ENCODE results near the gene TVP23A.
"Not testable (repeated sequence)": the region's sequence is repeated elsewhere in the genome, so short reads cannot be mapped to it uniquely, and the experiment has no call there.

The TVP23A gene

GRCh38 chr16:10806698-10807097, 11.9 kb downstream of the TVP23A start:
- DNase-seq (no peak), ATAC-seq (replicated peaks) (no peak)
- Mint-ChIP-seq H3K27me3 (peaks cover 0 to 5% of the 10 kb centered on the region in 2 donors), H3K9me3 (no peaks in the 10 kb centered on the region), H3K27ac (no peak overlapping the region), H3K4me1 (ENCODE audit: low read depth in 2 of 2) (peaks cover 0 to 1% of the 10 kb centered on the region in 2 donors), H3K36me3 (ENCODE audit: insufficient read depth) (no peaks in the 10 kb centered on the region), H3K4me3 (no peak overlapping the region)

- Mint-ChIP-seq H3K36me3 (ENCODE audit: insufficient read depth) (no peaks in the 10 kb centered on the region), H3K27me3 (peaks cover 0 to 5% of the 10 kb centered on the region in 2 donors), H3K4me1 (ENCODE audit: low read depth in 2 of 2) (peaks cover 0 to 1% of the 10 kb centered on the region in 2 donors), H3K9me3 (no peaks in the 10 kb centered on the region), H3K27ac (no peak overlapping the region), H3K4me3 (no peak overlapping the region)
- no peak for ATAC-seq (replicated peaks)
- DNase-seq: no peak
Observed at GRCh38 chr16:10805334-10805733, 13.3 kb downstream of the TVP23A start.

DNA sequence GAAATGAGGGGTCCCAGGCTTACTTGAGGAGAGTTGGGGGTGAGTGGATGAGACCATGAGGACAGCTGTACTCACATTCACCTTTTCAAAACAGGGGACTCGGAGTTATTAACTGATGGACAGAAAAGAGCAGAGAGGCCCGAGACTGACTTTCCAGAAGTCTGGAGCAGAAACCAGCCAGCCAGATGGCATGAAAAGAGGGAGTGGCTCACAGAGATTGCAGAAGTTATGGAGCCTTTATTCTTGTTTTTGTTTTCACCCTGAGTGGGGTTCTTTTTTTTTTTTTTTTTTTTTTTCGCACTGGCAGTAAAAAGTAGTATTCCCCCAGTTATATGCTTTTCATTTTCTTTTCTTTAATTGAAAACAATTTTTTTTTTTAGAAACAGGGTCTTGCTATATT, 18.9 kb downstream of the TVP23A start:
- no peak for ATAC-seq (replicated peaks)
- Mint-ChIP-seq H3K27ac (no peak overlapping the region), H3K4me1 (ENCODE audit: low read depth in 2 of 2) (peaks cover 0 to 1% of the 10 kb centered on the region in 2 donors), H3K4me3 (no peak overlapping the region), H3K36me3 (ENCODE audit: insufficient read depth) (no peaks in the 10 kb centered on the region), H3K27me3 (peaks cover 0 to 5% of the 10 kb centered on the region in 2 donors), H3K9me3 (no peaks in the 10 kb centered on the region)
- no peak for DNase-seq

GRCh38 chr16:10791048-10791447, 27.5 kb downstream of the TVP23A start:
- H3K36me3 Mint-ChIP-seq (ENCODE audit: insufficient read depth): no peaks in the 10 kb centered on the region
- H3K4me1 Mint-ChIP-seq (ENCODE audit: low read depth in 2 of 2): peaks cover 0 to 2% of the 10 kb centered on the region in 2 donors
- no peak overlapping the region for H3K4me3 Mint-ChIP-seq
- ATAC-seq (replicated peaks) (no peak), DNase-seq (no peak)
- no peak overlapping the region for H3K27ac Mint-ChIP-seq
- H3K27me3 Mint-ChIP-seq: no peaks in the 10 kb centered on the region
- no peaks in the 10 kb centered on the region for H3K9me3 Mint-ChIP-seq

- not testable (repeated sequence) for H3K9me3 Mint-ChIP-seq; ATAC-seq (replicated peaks); H3K36me3 Mint-ChIP-seq (ENCODE audit: insufficient read depth); H3K4me1 Mint-ChIP-seq (ENCODE audit: low read depth in 2 of 2); DNase-seq; H3K27ac Mint-ChIP-seq; H3K27me3 Mint-ChIP-seq; H3K4me3 Mint-ChIP-seq
Observed at GRCh38 chr16:10788630-10789029, 30.0 kb downstream of the TVP23A start.

- H3K27me3 Mint-ChIP-seq: no peaks in the 10 kb centered on the region
- ATAC-seq (replicated peaks) (no peak), DNase-seq (no peak)
- no peaks in the 10 kb centered on the region for H3K36me3 Mint-ChIP-seq (ENCODE audit: insufficient read depth)
- H3K9me3 Mint-ChIP-seq: no peaks in the 10 kb centered on the region
- peaks cover 0 to under 1% of the 10 kb centered on the region in 2 donors for H3K4me1 Mint-ChIP-seq (ENCODE audit: low read depth in 2 of 2)
- H3K4me3 Mint-ChIP-seq: no peak overlapping the region
- H3K27ac Mint-ChIP-seq: no peak overlapping the region
Observed at GRCh38 chr16:10787304-10787703, 31.3 kb downstream of the TVP23A start.

GRCh38 chr16:10782628-10783027, 36.0 kb downstream of the TVP23A start:
- no peak for DNase-seq
- no peak overlapping the region for H3K4me3 Mint-ChIP-seq
- no peaks in the 10 kb centered on the region for H3K4me1 Mint-ChIP-seq (ENCODE audit: low read depth in 2 of 2)
- peak overlapping the region in 1 of 2 donors; percentile 6 for H3K27ac Mint-ChIP-seq
- H3K9me3 Mint-ChIP-seq: no peaks in the 10 kb centered on the region
- no peak for ATAC-seq (replicated peaks)
- H3K36me3 Mint-ChIP-seq (ENCODE audit: insufficient read depth): no peaks in the 10 kb centered on the region
- peaks cover 0 to 6% of the 10 kb centered on the region in 2 donors for H3K27me3 Mint-ChIP-seq

- H3K36me3 Mint-ChIP-seq (ENCODE audit: insufficient read depth): peaks cover 4% of the 10 kb centered on the region
- peaks cover 5 to 7% of the 10 kb centered on the region in 2 donors for H3K4me1 Mint-ChIP-seq (ENCODE audit: low read depth in 2 of 2)
- no peak for DNase-seq
Observed at GRCh38 chr16:10780628-10781027, 38.0 kb downstream of the TVP23A start.

DNA sequence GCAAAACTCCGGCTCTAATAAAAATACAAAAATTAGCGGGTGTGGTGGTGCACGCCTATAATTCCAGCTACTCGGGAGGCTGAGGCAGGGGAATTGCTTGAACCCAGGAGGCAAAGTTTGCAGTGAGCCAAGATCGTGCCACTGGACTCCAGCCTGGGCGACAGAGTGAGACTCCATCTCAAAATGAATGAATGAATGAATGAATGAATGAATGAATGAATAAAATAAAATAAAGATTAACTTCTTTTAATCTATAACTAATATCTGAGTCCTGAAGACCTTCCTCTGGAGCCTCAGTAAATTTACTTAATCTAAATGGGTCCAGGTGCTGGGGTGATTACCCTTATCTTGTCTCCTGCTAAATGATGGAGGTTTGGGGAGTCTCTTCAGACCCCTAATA, 38.7 kb downstream of the TVP23A start:
- not testable (repeated sequence) for H3K27ac Mint-ChIP-seq; H3K27me3 Mint-ChIP-seq; DNase-seq; H3K4me1 Mint-ChIP-seq (ENCODE audit: low read depth in 2 of 2); ATAC-seq (replicated peaks); H3K9me3 Mint-ChIP-seq; H3K4me3 Mint-ChIP-seq; H3K36me3 Mint-ChIP-seq (ENCODE audit: insufficient read depth)

More at GRCh38 chr16:10780628-10781027, 38.0 kb downstream of the TVP23A start:
- Mint-ChIP-seq H3K9me3 (no peaks in the 10 kb centered on the region), H3K4me3 (no peak overlapping the region), H3K27ac (no peak overlapping the region), H3K27me3 (peaks cover 0 to 6% of the 10 kb centered on the region in 2 donors)
- no peak for ATAC-seq (replicated peaks)

DNA sequence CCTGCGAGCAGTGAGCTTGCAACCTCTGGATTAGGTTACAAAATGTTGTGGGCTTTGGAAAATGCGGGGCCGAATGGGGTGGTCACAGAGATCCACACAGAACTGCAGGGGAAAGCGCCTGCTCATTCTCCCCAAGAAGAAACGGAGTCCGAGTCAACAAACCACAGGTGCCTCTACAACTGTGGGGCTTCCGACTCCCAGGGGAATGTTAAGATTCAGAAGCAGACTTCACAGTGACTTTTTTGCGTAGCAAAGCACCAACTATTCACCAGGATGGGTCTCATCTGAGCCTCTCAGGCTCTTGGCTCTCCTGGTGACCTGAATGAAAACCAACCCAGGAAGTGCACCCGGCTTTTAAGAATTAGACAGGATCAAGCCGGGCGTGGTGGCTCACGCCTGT, 41.2 kb downstream of the TVP23A start:
- ATAC-seq (replicated peaks): no peak
- Mint-ChIP-seq H3K4me1 (ENCODE audit: low read depth in 2 of 2) (peaks cover 7 to 8% of the 10 kb centered on the region in 2 donors), H3K4me3 (no peak overlapping the region), H3K36me3 (ENCODE audit: insufficient read depth) (peaks cover 4% of the 10 kb centered on the region), H3K27ac (no peak overlapping the region), H3K9me3 (no peaks in the 10 kb centered on the region), H3K27me3 (peaks cover 0 to 6% of the 10 kb centered on the region in 2 donors)
- no peak for DNase-seq

DNA sequence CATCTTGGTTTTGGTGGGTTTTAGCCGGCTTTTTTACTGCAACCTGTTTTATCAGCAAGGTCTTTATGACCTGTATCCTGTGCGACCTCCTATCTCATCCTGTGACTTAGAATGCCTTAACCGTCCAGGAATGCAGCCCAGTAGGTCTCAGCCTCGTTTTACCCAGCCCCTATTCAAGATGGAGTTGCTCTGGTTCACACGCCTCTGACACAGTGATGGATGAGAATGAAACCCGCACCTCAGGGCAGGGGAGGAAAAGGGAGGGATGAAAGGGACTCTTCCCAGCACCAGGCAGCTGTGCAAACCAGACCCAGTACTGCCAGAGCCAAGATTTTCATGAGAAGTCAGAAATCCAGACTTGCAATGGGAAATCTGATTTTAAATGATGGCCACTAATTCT, 41.7 kb downstream of the TVP23A start:
- not testable (repeated sequence) for H3K27ac Mint-ChIP-seq; H3K4me3 Mint-ChIP-seq; H3K4me1 Mint-ChIP-seq (ENCODE audit: low read depth in 2 of 2); H3K36me3 Mint-ChIP-seq (ENCODE audit: insufficient read depth); DNase-seq; H3K27me3 Mint-ChIP-seq; ATAC-seq (replicated peaks); H3K9me3 Mint-ChIP-seq

DNA sequence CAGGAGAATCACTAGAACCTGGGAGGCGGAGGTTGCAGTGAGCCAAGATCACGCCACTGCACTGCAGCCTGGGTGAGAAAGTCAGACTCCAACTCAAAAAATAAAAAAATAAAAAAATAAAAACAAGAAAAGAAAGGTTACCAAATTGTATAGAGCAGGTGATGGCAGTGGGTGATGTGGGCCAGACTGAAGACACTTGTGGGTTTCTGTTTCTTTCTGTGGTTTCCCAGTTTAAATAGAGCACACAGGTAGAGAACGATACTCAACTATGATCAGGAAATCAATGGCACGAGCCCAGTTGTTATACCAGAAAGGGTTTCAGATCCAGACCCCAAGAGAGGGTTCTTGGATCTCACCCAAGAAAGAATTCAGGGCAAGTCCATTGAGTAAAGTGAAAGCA, 42.3 kb downstream of the TVP23A start:
- no peaks in the 10 kb centered on the region for H3K9me3 Mint-ChIP-seq
- H3K4me3 Mint-ChIP-seq: peak overlapping the region in 1 of 2 donors; percentile 40
- H3K4me1 Mint-ChIP-seq (ENCODE audit: low read depth in 2 of 2): peaks cover 7 to 8% of the 10 kb centered on the region in 2 donors
- ATAC-seq (replicated peaks): peak; percentile 99
- DNase-seq: peak in 2 of 3 experiments; percentile 16 to 19
- H3K36me3 Mint-ChIP-seq (ENCODE audit: insufficient read depth): peaks cover 8% of the 10 kb centered on the region
- peak overlapping the region in 1 of 2 donors; percentile 47 for H3K27ac Mint-ChIP-seq
- H3K27me3 Mint-ChIP-seq: peaks cover 0 to 6% of the 10 kb centered on the region in 2 donors

DNA sequence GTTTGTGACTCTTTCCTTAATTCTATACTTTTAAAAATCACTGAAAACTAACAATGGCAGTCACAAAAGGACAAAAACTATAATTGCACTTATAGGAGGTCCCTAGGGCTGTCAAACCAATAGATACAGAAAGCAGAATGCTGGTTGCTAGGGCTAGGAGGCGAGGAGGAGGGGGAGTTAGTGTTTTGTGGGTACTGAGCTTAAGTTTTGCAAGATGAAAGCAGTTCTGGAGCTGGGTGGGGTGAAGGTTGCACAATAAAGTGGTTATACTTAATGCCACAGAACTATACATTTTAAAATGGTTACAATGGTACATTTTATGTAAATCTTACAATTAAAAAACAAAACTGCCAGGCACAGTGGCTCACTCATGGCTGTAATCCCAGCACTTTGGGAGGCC, 47.7 kb downstream of the TVP23A start:
- peak overlapping the region in 1 of 2 donors; percentile 56 for H3K4me3 Mint-ChIP-seq
- DNase-seq: peak in 2 of 3 experiments; percentile 13 to 14
- H3K36me3 Mint-ChIP-seq (ENCODE audit: insufficient read depth): peaks cover 15% of the 10 kb centered on the region
- H3K4me1 Mint-ChIP-seq (ENCODE audit: low read depth in 2 of 2): peaks cover 13 to 22% of the 10 kb centered on the region in 2 donors
- H3K27me3 Mint-ChIP-seq: no peaks in the 10 kb centered on the region
- H3K9me3 Mint-ChIP-seq: no peaks in the 10 kb centered on the region
- ATAC-seq (replicated peaks): peak; percentile 84
- peak overlapping the region; percentile 7 to 77 for H3K27ac Mint-ChIP-seq

- Mint-ChIP-seq H3K36me3 (ENCODE audit: insufficient read depth) (peaks cover 18% of the 10 kb centered on the region), H3K27ac (no peak overlapping the region), H3K9me3 (no peaks in the 10 kb centered on the region), H3K4me1 (ENCODE audit: low read depth in 2 of 2) (peaks cover 25 to 30% of the 10 kb centered on the region in 2 donors), H3K27me3 (no peaks in the 10 kb centered on the region), H3K4me3 (no peak overlapping the region)
- DNase-seq (no peak), ATAC-seq (replicated peaks) (no peak)
Observed at GRCh38 chr16:10769381-10769780, 49.2 kb downstream of the TVP23A start.

- no peak for ATAC-seq (replicated peaks)
- no peaks in the 10 kb centered on the region for H3K9me3 Mint-ChIP-seq
- H3K4me3 Mint-ChIP-seq: no peak overlapping the region
- H3K27me3 Mint-ChIP-seq: no peaks in the 10 kb centered on the region
- H3K4me1 Mint-ChIP-seq (ENCODE audit: low read depth in 2 of 2): peaks cover 33 to 42% of the 10 kb centered on the region in 2 donors
- H3K27ac Mint-ChIP-seq: peak overlapping the region; percentile 41 to 97
- no peak for DNase-seq
- peaks cover 23% of the 10 kb centered on the region for H3K36me3 Mint-ChIP-seq (ENCODE audit: insufficient read depth)
Observed at GRCh38 chr16:10767127-10767526, 51.5 kb downstream of the TVP23A start.
